CD4-positive, CD25-positive, alpha-beta regulatory T cell (primary cell): Measurements from ENCODE around the gene EXOC6. TPM values are rescaled to one million over a fixed set of nuclear protein-coding genes. Genes with fewer than 3 reads are reported as not detected.

Source experiments
- ATAC-seq, 2 donors: fragments of 150-1000 bp; cut with Tn5 transposase; one replicate each; pipeline ENCODE4 v1.10.0; 2021; ENCODE audit warnings: low read depth in 2 of 2, moderate number of reproducible peaks in 2 of 2, moderate library complexity in 1 of 2
- DNase-seq, 3 donors: peaks; one replicate each; pipeline versions ENCODE4 v3.0.0 to v3.0.0-alpha.2; 2012 to 2022; ENCODE audit warnings: mixed read lengths in 1 of 3
- H3K27ac ChIP-seq: one replicate; pipeline ENCODE4 v1.7.0; 2013; ENCODE audit warnings: mild to moderate bottlenecking, low read length; ENCODE audit not compliant: insufficient read depth, poor library complexity, severe bottlenecking
- H3K27me3 ChIP-seq: one replicate; pipeline ENCODE4 v1.7.0; 2013; ENCODE audit warnings: low read length; ENCODE audit not compliant: control insufficient read depth, insufficient read depth
- H3K36me3 ChIP-seq: one replicate; pipeline ENCODE4 v1.7.0; 2013; ENCODE audit warnings: mild to moderate bottlenecking, low read length, moderate library complexity; ENCODE audit not compliant: control insufficient read depth, insufficient read depth
- H3K4me1 ChIP-seq: 2 replicates; pipeline ENCODE4 v1.7.0; 2013; ENCODE audit warnings: mild to moderate bottlenecking, low read length; ENCODE audit not compliant: insufficient read depth, control insufficient read depth, poor library complexity, severe bottlenecking
- H3K4me3 ChIP-seq: one replicate; pipeline ENCODE4 v1.7.0; 2013; ENCODE audit warnings: low read depth, mild to moderate bottlenecking, low read length, moderate library complexity
- H3K9me3 ChIP-seq, 2 experiments: 1 replicate in 1 of 2; 2 replicates in 1 of 2; pipeline ENCODE4 v1.7.0; 2013; ENCODE audit warnings: low read length in 2 of 2, mild to moderate bottlenecking in 1 of 2, moderate library complexity in 1 of 2; ENCODE audit not compliant: control insufficient read depth in 2 of 2
- H3K27ac Mint-ChIP-seq, 3 donors: one replicate each; pipeline ENCODE4 v1.8.0; 2020 to 2022; ENCODE audit warnings: mild to moderate bottlenecking in 3 of 3, mixed read lengths in 3 of 3, moderate library complexity in 2 of 3
- H3K27me3 Mint-ChIP-seq: one replicate; pipeline ENCODE4 v1.8.0; 2022; ENCODE audit warnings: mild to moderate bottlenecking, mixed read lengths
- H3K36me3 Mint-ChIP-seq: one replicate; pipeline ENCODE4 v1.8.0; 2020; ENCODE audit warnings: mixed read lengths
- H3K4me1 Mint-ChIP-seq, 4 donors: one replicate each; pipeline ENCODE4 v1.8.0; 2020 to 2022; ENCODE audit warnings: mixed read lengths in 4 of 4, mild to moderate bottlenecking in 1 of 4
- H3K4me3 Mint-ChIP-seq, 4 donors: one replicate each; pipeline ENCODE4 v1.8.0; 2020 to 2022; ENCODE audit warnings: mild to moderate bottlenecking in 4 of 4, mixed read lengths in 4 of 4, moderate library complexity in 3 of 4
- H3K9me3 Mint-ChIP-seq, 7 donors: one replicate each; pipeline ENCODE4 v1.8.0; 2020 to 2022; ENCODE audit warnings: mixed read lengths in 7 of 7, mild to moderate bottlenecking in 3 of 7, moderate library complexity in 2 of 7
- polyA plus RNA-seq, 4 donors: library from polyadenylated mRNA; unstranded; fragments of 300-500 nt; fragmentation: Illumina TruSeq; gene quantifications; one replicate each; pipeline ENCODE4 v1.2.3, GENCODE V29; 2021
- total RNA-seq: library from RNA; stranded (reverse); gene quantifications from one replicate; pipeline ENCODE4 v1.2.3, GENCODE V29; 2022

EXOC6 gene
- total and polyA plus RNA-seq, 5 donors from 2014 or later: 7.5 to 16.9 (median 10.0) TPM

DNA sequence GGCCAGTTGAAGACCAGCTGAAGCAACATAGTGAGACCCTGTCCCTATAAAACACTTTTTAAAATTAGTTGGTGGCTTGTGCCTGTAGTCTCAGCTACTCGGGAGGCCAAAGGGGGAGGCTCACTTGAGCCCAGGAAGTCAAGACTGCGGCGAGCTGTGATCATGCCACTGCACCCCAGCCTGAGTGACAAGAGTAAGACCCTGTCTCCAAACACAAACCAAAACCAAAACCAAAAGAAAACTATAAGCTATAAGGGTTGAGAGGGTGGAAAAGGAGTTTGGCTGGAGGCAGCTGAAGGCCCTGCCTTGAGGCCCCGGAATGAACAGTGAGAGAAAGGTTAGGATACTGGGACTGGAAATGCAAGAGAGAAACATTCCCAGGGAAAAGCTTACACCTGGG lies 10.9 kb upstream of the EXOC6 start:
- no peak overlapping the region for H3K4me3 Mint-ChIP-seq
- no peak overlapping the region for H3K4me3 ChIP-seq
- peaks cover 0 to 2% (median 0%) of the 10 kb centered on the region in 4 donors for H3K4me1 Mint-ChIP-seq
- no peaks in the 10 kb centered on the region for H3K36me3 Mint-ChIP-seq
- no peak for ATAC-seq
- H3K27me3 Mint-ChIP-seq: no peaks in the 10 kb centered on the region
- no peak for DNase-seq
- H3K9me3 ChIP-seq: no peaks in the 10 kb centered on the region
- H3K27ac Mint-ChIP-seq: no peak overlapping the region
- no peaks in the 10 kb centered on the region for H3K36me3 ChIP-seq
- H3K27ac ChIP-seq: no peak overlapping the region
- no peaks in the 10 kb centered on the region for H3K27me3 ChIP-seq
- H3K4me1 ChIP-seq: no peaks in the 10 kb centered on the region
- no peaks in the 10 kb centered on the region for H3K9me3 Mint-ChIP-seq

DNA sequence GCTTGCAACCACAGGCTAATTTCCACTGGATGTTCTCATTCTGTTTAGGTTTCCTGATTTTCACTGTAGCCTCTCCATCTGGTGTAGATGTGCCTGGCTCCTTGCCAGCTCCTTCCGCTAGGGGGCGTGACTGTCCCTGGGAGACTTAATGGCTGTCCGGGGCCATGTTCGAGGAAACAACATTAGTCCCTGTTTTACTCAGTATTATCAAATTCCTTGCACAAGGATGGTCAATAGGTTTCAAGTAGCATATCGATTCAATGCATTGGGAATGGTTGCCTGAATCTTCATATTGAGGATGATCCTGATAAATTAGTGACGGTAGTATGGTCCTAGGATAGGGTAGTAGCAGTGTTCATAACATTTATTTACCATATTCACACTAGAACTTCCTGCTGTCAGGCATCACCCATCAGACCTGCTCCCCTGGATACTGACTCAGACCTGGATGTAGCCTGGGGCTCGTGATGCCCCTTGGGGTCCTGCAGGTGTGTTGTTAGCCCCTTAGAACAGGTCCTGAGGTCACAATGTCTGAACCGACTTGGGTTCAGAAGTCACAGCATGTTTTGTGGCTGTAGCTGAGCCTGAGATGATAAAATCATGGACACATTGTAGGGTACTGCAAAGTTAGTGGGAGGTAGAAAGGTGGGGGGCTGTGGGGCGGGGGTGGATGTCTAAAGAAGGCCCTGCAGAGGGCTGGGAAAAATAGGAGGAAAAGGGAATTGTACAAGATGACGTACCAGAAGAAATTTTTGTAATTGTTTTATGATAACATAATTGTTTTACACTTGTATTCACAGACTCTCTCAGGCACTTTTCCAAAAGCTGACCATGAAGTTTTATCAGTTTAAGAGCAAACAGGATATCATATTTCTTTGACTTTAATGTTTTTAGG lies 8.9 kb upstream of the EXOC6 start:
- no peak overlapping the region for H3K27ac ChIP-seq
- ATAC-seq (no peak), DNase-seq (peak; percentile 13 to 45 (median 14))
- Mint-ChIP-seq H3K9me3 (no peaks in the 10 kb centered on the region), H3K4me1 (peaks cover 0 to 4% (median 2%) of the 10 kb centered on the region in 4 donors), H3K36me3 (no peaks in the 10 kb centered on the region), H3K27me3 (no peaks in the 10 kb centered on the region), H3K27ac (no peak overlapping the region), H3K4me3 (no peak overlapping the region)
- no peaks in the 10 kb centered on the region for H3K27me3 ChIP-seq
- no peak overlapping the region for H3K4me3 ChIP-seq
- no peaks in the 10 kb centered on the region for H3K36me3 ChIP-seq
- H3K4me1 ChIP-seq: no peaks in the 10 kb centered on the region
- no peaks in the 10 kb centered on the region for H3K9me3 ChIP-seq

DNA sequence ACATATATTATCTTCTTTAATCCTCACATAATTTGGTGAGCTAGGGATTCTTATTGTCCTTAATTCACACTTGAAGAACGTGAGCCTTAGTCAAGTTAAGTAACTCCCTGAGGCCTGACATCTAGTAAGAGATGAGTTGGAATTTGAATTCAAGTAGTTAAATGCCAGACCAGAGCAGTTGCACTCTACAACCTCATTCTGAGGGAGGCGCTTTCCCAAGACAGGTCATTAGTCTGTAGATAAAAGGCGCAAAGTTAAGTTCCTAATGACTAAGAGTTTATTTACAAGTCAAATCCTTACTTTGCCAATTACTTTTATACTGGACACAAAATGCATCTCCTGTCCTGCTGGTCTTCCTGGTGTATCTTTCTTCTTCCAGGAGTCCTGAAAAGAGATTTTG lies 3.6 kb upstream of the EXOC6 start:
- no peak for ATAC-seq
- Mint-ChIP-seq H3K27ac (no peak overlapping the region), H3K36me3 (no peaks in the 10 kb centered on the region), H3K4me1 (peaks cover 7 to 28% (median 17%) of the 10 kb centered on the region in 4 donors), H3K27me3 (no peaks in the 10 kb centered on the region), H3K9me3 (no peaks in the 10 kb centered on the region), H3K4me3 (peak overlapping the region in 2 of 4 donors; percentile 12 to 43)
- Histone ChIP-seq H3K9me3 (no peaks in the 10 kb centered on the region), H3K4me3 (no peak overlapping the region), H3K27me3 (no peaks in the 10 kb centered on the region), H3K27ac (no peak overlapping the region), H3K36me3 (no peaks in the 10 kb centered on the region), H3K4me1 (peaks cover 10% of the 10 kb centered on the region)
- DNase-seq: no peak

DNA sequence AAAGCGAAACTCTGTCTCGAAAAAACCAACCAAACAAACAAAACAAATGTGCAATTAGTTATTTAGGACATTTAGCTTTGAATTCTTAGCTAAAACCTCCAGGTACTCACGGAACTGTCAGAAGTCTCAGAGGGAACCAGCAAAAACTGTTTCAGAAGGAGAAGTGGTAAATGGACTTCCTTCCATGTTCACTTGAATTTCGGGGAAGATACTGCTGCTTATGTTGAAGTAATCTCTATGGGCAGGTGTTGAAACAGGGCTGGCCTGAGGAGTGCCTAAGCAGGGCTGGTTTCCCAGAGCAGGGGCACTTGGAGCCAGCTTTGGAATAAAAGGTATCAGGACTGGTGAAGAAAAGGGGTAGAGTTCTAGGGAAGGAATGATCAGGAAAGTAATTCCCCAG lies 2.4 kb upstream of the EXOC6 start:
- Histone ChIP-seq H3K9me3 (no peaks in the 10 kb centered on the region), H3K27me3 (no peaks in the 10 kb centered on the region), H3K27ac (no peak overlapping the region), H3K4me1 (peaks cover 11% of the 10 kb centered on the region), H3K36me3 (no peaks in the 10 kb centered on the region), H3K4me3 (no peak overlapping the region)
- Mint-ChIP-seq H3K36me3 (no peaks in the 10 kb centered on the region), H3K9me3 (no peaks in the 10 kb centered on the region), H3K27ac (peak overlapping the region in 2 of 3 donors; percentile 2 to 24), H3K27me3 (no peaks in the 10 kb centered on the region), H3K4me1 (peaks cover 14 to 31% (median 19%) of the 10 kb centered on the region in 4 donors), H3K4me3 (peak overlapping the region in 3 of 4 donors; percentile 42 to 85 (median 48))
- DNase-seq (no peak), ATAC-seq (no peak)

DNA sequence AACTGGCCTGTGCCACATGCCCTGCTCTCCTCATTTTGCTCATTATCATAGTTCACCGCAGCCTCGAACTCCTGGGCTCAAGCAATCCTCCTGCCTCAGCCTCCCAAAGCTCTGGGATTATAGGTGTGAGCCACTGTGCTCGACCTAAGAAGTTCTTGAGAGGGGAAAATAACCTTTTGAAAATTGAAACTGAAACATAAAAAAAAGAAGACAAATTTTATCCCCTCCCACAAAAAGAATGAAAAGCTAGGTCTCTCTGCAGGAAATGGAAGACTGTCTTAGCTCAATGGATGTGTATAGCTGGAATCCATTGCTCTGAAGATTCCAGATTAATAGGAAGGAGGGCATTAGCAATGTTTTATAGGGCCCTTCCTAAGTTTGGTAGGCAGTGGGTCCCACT lies 2.0 kb upstream of the EXOC6 start:
- H3K4me3 ChIP-seq: no peak overlapping the region
- H3K4me1 Mint-ChIP-seq: peaks cover 16 to 31% (median 19%) of the 10 kb centered on the region in 4 donors
- H3K36me3 Mint-ChIP-seq: no peaks in the 10 kb centered on the region
- no peaks in the 10 kb centered on the region for H3K27me3 ChIP-seq
- DNase-seq: peak in 1 of 3 donors; percentile 44
- peak overlapping the region; percentile 2 to 34 (median 24) for H3K27ac Mint-ChIP-seq
- H3K27ac ChIP-seq: no peak overlapping the region
- no peaks in the 10 kb centered on the region for H3K9me3 Mint-ChIP-seq
- no peak for ATAC-seq
- H3K36me3 ChIP-seq: no peaks in the 10 kb centered on the region
- H3K27me3 Mint-ChIP-seq: no peaks in the 10 kb centered on the region
- H3K9me3 ChIP-seq: no peaks in the 10 kb centered on the region
- H3K4me3 Mint-ChIP-seq: peak overlapping the region in 3 of 4 donors; percentile 42 to 91 (median 85)
- peaks cover 11% of the 10 kb centered on the region for H3K4me1 ChIP-seq

DNA sequence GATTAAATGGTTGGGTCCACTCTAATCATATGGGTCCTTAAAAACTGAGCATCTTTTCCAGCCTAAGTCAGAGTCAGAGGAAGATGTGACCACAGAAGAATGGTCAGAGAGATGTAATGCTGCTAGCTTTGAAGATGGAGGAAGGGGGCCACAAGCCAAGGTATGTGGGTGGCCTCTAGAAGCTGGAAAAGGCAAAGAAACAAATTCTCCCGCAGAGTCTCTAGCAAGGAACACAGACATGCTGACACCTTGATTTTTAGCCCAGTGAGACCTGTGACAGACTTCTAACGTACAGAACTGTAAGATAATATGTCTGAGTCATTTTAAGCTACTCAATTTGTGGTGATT lies 1.5 kb upstream of the EXOC6 start:
- H3K36me3 Mint-ChIP-seq: no peaks in the 10 kb centered on the region
- H3K27ac Mint-ChIP-seq: peak overlapping the region in 2 of 3 donors; percentile 64 to 81
- H3K4me3 Mint-ChIP-seq: peak overlapping the region; percentile 85 to 94 (median 92)

DNA sequence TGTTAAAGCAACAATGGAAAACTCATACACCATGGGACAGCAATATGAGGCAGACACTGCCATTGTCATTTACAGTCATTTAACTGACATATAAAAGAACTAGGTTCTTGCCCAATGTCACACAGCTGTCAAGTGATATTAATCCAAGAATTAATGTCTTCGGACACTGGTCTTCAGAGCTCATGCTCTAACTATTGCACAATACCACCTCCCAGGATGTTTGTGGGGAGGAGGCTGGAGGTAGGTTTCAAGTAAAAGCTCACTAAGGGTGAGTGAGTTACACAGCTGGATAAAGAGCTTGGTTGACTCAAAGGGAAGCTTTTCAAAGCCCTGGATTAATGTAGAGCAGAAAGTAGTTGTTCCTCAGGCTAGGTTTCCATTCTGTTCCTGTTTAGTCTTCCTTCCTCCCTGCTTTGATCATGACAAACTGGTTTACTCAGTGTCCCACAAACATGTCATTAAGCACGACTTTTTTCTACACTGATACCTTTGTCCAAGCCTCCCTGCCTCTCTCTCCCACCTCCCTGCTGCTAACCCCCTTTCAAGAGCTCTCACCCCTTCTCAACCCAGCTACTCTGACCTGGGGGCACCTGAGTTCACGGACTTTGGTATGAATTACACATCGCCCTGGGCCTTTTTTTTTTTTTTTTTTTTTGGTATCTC lies 987 bp upstream of the EXOC6 start:
- ATAC-seq: no peak
- H3K27me3 Mint-ChIP-seq: no peaks in the 10 kb centered on the region
- Histone ChIP-seq H3K27me3 (no peaks in the 10 kb centered on the region), H3K4me3 (no peak overlapping the region), H3K36me3 (no peaks in the 10 kb centered on the region), H3K9me3 (no peaks in the 10 kb centered on the region), H3K27ac (no peak overlapping the region), H3K4me1 (peaks cover 11% of the 10 kb centered on the region)
- H3K4me1 Mint-ChIP-seq: peaks cover 16 to 32% (median 24%) of the 10 kb centered on the region in 4 donors
- DNase-seq: no peak
- H3K4me3 Mint-ChIP-seq: peak overlapping the region; percentile 85 to 94 (median 92)
- peak overlapping the region; percentile 64 to 93 (median 81) for H3K27ac Mint-ChIP-seq
- H3K9me3 Mint-ChIP-seq: no peaks in the 10 kb centered on the region
- H3K36me3 Mint-ChIP-seq: no peaks in the 10 kb centered on the region

More for the DNA sequence above, 1.5 kb upstream of the EXOC6 start:
- DNase-seq (no peak), ATAC-seq (no peak)
- H3K27me3 ChIP-seq: no peaks in the 10 kb centered on the region
- no peak overlapping the region for H3K27ac ChIP-seq
- no peaks in the 10 kb centered on the region for H3K36me3 ChIP-seq
- no peak overlapping the region for H3K4me3 ChIP-seq
- H3K9me3 ChIP-seq: no peaks in the 10 kb centered on the region
- Mint-ChIP-seq H3K9me3 (no peaks in the 10 kb centered on the region), H3K27me3 (no peaks in the 10 kb centered on the region), H3K4me1 (peaks cover 16 to 31% (median 21%) of the 10 kb centered on the region in 4 donors)
- peaks cover 11% of the 10 kb centered on the region for H3K4me1 ChIP-seq
